BE2C (cell line): Measurements from ENCODE around the gene RNF223.

ENCODE experiments used
- DNase-seq: peaks from one replicate; pipeline ENCODE4 v3.0.0-alpha.2; 2020
- H3K27me3 ChIP-seq: fragments of 250-450 bp; sonication (Bioruptor Pico); 2 replicates; pipeline ENCODE4 v1.5.1; 2020; ENCODE audit warnings: mild to moderate bottlenecking
- H3K36me3 ChIP-seq: fragments of 250-450 bp; sonication (Bioruptor Pico); 2 replicates; pipeline ENCODE4 v1.5.1; 2020; ENCODE audit warnings: mild to moderate bottlenecking
- H3K4me1 ChIP-seq: fragments of 250-450 bp; sonication (Bioruptor Pico); 2 replicates; pipeline ENCODE4 v1.5.1; 2020
- H3K4me3 ChIP-seq: 2 replicates; pipeline ENCODE4 v1.5.1; 2011; ENCODE audit warnings: low read depth, low read length
- H3K9me3 ChIP-seq: fragments of 250-450 bp; sonication (Bioruptor Pico); 2 replicates; pipeline ENCODE4 v1.5.1; 2020
- TF ChIP-seq, protein P1 (sequence below): IDR thresholded peaks from 2 replicates; pipeline ENCODE4 v1.5.1; 2012; ENCODE audit warnings: mild to moderate bottlenecking, low read depth, low read length

The RNF223 gene

DNA sequence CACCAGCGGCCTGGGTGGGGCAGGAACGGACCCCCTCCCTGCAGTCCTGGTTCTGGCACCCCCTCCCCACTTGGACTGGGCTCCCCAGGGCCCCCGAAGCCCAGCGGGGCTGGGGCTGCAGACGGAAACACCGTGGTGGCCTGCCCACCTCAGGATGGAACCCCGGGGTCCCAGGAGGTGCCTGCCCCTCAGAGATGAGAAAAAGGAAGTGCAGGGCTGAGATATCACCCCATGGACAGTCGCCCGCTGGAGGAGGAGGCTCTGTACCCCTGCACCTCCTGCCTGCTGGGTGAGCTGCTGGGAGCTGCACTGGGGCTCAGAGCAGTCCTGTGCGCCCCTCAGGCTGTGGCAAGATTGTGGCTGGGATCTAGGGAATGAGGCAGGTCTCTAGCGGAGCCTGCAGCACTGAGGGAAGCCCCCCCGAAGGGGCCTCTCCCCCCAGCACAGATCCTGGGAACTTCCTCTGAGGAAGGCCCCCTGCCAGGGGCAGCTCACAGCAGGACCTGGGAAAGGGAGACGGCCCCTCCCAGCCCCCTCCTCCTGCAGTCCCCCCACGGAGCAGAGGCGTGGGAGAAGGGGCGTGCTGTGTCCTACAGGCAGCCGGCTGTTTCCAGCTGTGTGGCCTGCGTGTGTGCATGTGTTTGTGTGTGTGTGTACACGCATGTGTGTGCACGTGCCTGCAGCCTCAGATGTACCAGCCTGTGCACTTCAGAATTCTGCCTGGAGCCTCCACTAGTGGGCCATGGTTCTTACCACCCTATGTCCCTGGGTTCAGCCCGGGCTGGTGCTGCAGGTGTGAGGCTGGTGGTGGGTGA, 47.3 kb downstream of the RNF223 start:
- H3K4me3 ChIP-seq: no peak overlapping the region
- no peaks in the 10 kb centered on the region; the same call in 1 of the 2 replicates for H3K27me3 ChIP-seq
- H3K9me3 ChIP-seq: no peaks in the 10 kb centered on the region
- no peaks in the 10 kb centered on the region for H3K4me1 ChIP-seq
- TF ChIP-seq, protein P1, sequence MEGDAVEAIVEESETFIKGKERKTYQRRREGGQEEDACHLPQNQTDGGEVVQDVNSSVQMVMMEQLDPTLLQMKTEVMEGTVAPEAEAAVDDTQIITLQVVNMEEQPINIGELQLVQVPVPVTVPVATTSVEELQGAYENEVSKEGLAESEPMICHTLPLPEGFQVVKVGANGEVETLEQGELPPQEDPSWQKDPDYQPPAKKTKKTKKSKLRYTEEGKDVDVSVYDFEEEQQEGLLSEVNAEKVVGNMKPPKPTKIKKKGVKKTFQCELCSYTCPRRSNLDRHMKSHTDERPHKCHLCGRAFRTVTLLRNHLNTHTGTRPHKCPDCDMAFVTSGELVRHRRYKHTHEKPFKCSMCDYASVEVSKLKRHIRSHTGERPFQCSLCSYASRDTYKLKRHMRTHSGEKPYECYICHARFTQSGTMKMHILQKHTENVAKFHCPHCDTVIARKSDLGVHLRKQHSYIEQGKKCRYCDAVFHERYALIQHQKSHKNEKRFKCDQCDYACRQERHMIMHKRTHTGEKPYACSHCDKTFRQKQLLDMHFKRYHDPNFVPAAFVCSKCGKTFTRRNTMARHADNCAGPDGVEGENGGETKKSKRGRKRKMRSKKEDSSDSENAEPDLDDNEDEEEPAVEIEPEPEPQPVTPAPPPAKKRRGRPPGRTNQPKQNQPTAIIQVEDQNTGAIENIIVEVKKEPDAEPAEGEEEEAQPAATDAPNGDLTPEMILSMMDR: no peak
- DNase-seq: no peak
- H3K36me3 ChIP-seq: no peaks in the 10 kb centered on the region

DNA sequence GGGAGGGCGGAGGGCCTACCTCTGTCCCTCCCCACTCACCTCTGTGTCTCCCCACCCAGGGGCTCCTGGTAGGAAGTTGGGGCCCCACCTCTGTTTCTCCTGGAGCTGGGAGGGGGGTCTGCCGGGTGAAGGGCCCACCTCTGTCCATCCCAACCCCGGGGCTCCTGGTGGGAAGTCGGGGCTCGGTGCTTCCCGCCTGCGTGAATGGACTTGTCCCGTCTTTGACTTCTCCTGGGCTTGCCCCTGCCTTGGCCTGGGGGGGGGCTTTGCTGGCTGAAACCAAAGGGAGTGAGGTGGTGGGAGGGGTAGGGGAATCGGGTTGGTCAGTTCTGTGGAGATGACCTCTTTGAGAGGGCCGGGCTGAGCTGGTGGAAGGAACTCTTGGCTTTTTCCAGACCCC, 48.4 kb downstream of the RNF223 start:
- TF ChIP-seq, protein P1: no peak
- H3K36me3 ChIP-seq: no peaks in the 10 kb centered on the region
- peaks cover 7% of the 10 kb centered on the region for H3K4me1 ChIP-seq

DNA sequence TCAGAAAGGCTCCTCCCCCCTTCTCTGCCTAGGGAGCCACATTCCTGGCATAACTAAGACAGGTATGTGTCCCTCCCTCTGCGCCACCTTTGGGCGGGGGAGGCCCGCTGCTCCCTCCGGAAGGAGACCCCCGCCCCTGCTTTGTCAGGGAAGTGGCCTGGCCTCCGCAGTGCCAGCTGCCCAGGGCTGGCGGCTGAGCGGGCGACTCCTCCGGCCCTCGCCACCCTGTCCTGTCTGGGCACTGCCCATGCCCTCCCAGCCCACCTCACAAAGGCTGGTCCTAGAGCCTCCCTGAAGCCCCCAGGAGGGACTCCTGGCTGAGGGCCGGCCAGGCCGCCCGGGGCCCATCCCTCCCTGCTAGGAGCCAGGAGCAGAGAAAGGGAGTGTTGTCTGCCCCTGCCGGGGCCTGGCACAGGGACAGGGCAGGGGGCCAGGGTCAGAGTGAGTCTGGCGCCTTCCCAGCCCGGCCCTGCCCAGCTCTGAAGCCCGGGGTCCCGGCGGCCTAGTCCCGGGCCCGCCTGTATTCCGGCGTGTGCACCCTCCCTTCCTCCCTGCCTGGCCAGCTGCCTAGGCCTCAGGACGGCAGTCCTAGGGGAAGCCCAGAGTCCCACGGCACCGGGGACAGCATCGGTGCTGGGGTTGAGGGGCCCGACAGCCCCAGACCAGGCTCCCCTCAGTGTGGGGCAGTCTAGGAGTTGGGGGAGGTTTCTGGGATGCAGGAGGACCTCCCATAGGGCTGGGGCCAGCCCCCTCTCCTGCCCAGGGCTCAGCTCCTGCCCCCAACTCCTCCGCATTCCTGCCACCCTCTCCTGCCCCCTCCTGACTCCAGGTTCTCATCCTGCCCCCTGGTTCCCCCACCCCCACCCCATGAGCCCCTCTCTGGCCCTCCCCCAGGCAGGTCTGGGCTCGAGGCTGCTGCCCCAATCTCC, 49.1 kb downstream of the RNF223 start:
- TF ChIP-seq, protein P1: no peak
- DNase-seq: no peak
- Histone ChIP-seq H3K36me3 (no peaks in the 10 kb centered on the region), H3K4me3 (no peak overlapping the region), H3K27me3 (peaks cover 10% of the 10 kb centered on the region), H3K9me3 (no peaks in the 10 kb centered on the region), H3K4me1 (peaks cover 7% of the 10 kb centered on the region)

More for the DNA sequence above, 48.4 kb downstream of the RNF223 start:
- no peak for DNase-seq
- H3K27me3 ChIP-seq: peaks cover 6% of the 10 kb centered on the region
- no peaks in the 10 kb centered on the region for H3K9me3 ChIP-seq
- H3K4me3 ChIP-seq: no peak overlapping the region

DNA sequence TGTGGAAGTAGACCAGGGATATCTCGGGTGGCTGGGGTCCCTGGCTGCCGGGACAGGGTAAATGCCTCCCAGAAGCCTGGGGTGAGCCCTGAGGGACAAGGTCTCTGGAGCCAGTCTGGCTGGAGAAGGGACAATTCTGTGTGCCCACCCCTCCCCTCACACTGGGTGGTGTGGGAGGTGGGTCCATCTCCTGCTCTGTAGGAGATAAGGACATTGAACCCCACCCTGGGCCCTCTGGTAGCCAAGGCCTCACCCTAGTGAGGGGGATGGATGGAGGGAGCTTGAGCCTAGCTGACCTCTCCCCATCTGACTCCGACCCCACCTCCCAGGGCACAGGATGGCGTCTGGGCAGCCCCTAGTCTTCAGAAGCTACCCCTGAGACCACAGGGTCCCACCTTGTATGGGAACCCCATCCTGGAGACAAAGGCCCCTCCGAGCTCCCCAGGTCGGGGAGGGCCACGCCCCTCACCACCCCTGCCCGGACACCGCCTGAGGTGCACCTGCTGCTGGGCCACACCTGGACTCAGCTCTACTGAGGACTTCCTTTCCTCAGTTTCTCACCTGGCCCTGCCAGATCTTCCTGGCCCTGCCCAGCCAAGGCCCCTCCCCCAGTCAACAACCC, 49.8 kb downstream of the RNF223 start:
- Histone ChIP-seq H3K27me3 (peaks cover 10% of the 10 kb centered on the region), H3K4me3 (no peak overlapping the region), H3K9me3 (no peaks in the 10 kb centered on the region), H3K36me3 (no peaks in the 10 kb centered on the region), H3K4me1 (peaks cover 7% of the 10 kb centered on the region)
- DNase-seq: no peak
- TF ChIP-seq, protein P1: no peak

DNA sequence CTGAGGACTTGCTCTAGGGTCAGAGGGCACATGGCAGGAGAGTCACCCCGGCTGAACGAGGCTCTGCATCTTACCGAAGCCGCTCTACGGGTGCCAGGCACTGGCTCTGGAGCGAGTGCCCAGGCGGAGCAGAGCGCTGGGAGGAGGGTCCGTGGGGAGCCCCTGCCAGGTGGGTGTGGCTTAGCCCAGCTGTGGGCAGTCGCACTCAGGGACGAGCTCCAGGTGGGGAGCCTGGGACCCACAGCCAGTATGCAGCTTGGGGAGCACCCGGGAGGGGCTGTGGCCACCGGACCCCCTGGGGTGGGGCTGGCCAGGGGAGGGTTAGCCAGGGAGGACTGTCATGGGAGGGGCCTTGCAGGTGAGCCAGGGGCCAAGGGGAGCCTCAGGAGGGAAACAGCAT, 50.4 kb downstream of the RNF223 start:
- Histone ChIP-seq H3K27me3 (peaks cover 10% of the 10 kb centered on the region), H3K36me3 (no peaks in the 10 kb centered on the region), H3K4me1 (peaks cover 7% of the 10 kb centered on the region), H3K9me3 (no peaks in the 10 kb centered on the region), H3K4me3 (no peak overlapping the region)
- no peak for DNase-seq
- TF ChIP-seq, protein P1: no peak
